GM19438 (cell line): ENCODE measurements around the gene TRAPPC6A.
"Not testable (repeated sequence)": the region's sequence is repeated elsewhere in the genome, so short reads cannot be mapped to it uniquely, and the experiment has no call there.

Source experiments
- ATAC-seq: cut with Tn5 transposase; IDR thresholded peaks from one replicate; pipeline ENCODE4 v1.9.1; 2021; ENCODE audit warnings: low read depth; ENCODE audit not compliant: unreplicated experiment

Gene TRAPPC6A

DNA sequence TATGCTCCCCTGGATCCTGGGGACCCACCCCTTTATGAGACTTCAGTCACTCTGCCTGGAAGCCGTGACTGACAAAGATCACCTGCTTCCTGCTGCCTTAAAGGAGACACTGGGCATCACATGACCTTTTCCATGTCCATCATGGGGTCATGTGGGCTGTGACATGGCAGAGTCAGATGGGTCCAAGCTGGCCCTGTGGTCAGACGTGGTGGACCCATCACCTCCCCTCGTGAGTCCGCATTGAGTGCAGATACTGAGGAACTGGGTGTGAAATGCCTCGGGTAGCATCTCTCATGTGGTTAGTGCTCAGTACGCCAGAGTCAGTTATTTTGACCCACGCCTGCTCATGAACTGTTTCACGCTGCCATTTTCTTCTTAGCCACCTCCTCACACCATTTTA lies 44.4 kb downstream of the TRAPPC6A start:
- no peak for ATAC-seq

DNA sequence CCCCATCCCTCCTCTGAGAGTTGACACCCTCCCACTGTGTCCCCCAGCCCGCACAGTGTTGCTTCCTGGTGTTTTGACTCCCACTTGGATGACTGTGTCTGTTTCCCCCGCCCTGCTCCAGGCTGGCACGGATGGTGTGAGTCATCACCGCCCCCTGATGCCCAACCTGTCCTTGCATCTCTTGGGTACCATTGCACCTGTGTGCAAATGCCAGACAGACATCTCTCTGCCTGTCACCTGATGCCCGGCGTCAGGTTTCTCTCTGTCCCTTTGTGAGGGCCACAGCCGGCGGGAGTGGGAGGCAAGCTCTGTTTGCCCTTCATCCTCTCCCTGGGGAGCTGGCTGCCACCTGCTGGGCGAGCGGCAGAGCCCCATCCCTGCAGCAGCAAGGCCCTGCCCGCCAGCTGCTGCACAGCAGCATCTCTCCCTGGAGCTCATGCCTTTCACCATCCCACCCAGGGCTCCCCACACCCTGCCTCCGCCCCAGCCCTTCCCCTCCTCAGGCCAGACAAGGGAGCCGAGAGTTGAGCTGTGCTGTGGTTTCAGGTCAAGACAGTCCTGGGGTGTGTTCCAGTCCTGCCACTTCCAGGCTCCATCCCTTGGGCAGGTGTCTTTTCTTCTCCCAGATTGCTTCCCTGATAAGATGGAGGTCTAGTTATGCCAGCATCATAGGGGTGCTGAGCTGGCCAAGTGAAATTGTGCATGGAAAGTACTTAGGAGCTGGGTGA lies 47.0 kb downstream of the TRAPPC6A start:
- ATAC-seq, result no peak

GRCh38 chr19:45130236-45130635 lies 47.8 kb downstream of the TRAPPC6A start:
- no peak for ATAC-seq

DNA sequence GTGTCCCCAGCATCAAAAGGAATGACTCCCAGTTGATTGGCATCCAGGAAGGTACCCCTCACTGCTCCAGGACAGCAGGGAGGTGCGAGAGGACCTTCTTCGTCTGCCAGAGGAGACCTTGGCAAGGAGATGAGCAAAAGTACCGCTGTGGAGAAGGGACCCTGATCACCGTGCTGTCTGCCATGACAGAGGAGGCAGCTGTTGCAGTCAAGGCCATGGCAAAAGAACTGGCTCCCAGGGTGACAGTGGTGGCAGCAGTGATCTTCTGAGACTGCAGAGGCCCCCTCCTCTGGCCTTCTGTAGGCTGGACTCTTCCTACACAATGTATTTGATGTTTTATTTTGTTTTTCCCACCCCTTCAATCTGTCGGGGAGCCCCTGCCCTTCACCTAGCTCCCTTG lies 49.2 kb downstream of the TRAPPC6A start:
- no peak for ATAC-seq

- no peak for ATAC-seq
Observed at GRCh38 chr19:45128146-45128545, 49.9 kb downstream of the TRAPPC6A start.

DNA sequence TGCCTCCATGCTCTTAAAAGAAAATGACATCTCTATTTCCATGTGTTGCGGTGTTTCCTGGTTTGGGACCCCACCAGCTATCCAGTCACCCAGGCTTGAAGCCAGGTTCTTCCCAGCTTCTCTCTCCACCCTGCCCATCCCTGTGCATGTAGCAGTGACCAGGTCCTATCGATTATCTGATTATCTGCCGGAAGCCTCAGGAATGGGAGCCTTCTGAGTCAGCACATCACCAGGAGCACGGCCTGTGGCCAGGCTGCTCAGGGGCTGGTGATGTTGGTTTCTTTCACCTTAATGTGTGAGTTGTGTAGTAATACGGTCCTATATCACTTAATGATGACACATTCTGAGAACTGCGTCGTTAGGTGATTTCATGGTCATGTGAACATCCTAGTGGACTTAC lies 51.4 kb downstream of the TRAPPC6A start:
- no peak for ATAC-seq

GRCh38 chr19:45125975-45126493 lies 52.0 kb downstream of the TRAPPC6A start:
- ATAC-seq, result no peak

- ATAC-seq, result no peak
Observed at GRCh38 chr19:45125360-45125759, 52.7 kb downstream of the TRAPPC6A start.

GRCh38 chr19:45124021-45124420 lies 54.0 kb downstream of the TRAPPC6A start:
- no peak for ATAC-seq

GRCh38 chr19:45123440-45123850 lies 54.6 kb downstream of the TRAPPC6A start:
- no peak for ATAC-seq

GRCh38 chr19:45122832-45123231 lies 55.2 kb downstream of the TRAPPC6A start:
- no peak for ATAC-seq

DNA sequence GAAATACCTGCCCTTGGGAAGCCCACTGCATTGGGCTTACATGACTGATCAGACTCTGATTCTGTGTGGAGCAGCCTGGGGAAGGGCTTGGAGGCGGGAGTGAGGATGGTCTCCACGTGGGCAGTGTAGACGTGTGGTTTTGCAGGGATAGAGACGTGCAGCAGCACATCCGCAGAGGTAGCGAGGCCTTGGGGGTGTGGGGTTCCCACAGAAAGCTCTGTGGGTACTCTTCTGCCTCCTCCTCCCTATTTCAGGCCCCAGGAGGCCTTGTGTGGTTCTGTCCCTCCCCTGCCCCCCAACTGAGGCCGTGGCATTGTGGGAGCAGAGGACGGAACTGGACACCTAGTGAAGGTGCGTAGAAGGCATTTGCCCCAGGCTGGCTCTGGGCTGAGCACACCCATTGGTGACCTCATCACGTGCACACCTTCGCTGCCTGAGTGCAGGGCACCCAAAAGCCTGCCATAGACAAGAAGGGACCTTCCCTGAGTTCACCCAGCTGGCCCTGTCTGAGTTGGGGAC lies 56.2 kb downstream of the TRAPPC6A start:
- ATAC-seq, result no peak

DNA sequence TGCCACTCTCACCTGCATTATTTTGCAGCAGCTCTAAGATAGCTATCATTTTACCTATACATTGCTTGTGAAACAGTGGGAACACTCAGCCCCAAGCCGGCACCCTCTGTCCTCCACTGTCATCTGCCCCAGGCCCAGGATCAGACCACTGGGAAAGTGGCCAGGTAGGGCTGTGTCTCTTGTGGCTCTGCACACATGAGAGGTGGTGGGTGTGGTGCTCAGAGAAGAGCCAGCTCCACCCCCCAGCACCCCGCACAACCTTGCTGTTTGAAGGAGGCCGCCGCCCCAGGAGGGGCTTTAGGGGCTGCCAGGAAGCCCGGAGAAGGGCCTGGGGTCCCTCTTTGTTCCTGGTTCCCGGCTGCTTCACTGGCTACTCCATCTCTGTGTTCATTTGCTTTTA lies 58.5 kb downstream of the TRAPPC6A start:
- no peak for ATAC-seq

- ATAC-seq, result not testable (repeated sequence)
Observed at GRCh38 chr19:45118591-45119355, 59.3 kb downstream of the TRAPPC6A start.

- no peak for ATAC-seq
Observed at GRCh38 chr19:45118106-45118505, 59.9 kb downstream of the TRAPPC6A start.

GRCh38 chr19:45117671-45118070 lies 60.4 kb downstream of the TRAPPC6A start:
- ATAC-seq, result no peak

- ATAC-seq, result no peak
Observed at GRCh38 chr19:45117167-45117594, 60.9 kb downstream of the TRAPPC6A start.

DNA sequence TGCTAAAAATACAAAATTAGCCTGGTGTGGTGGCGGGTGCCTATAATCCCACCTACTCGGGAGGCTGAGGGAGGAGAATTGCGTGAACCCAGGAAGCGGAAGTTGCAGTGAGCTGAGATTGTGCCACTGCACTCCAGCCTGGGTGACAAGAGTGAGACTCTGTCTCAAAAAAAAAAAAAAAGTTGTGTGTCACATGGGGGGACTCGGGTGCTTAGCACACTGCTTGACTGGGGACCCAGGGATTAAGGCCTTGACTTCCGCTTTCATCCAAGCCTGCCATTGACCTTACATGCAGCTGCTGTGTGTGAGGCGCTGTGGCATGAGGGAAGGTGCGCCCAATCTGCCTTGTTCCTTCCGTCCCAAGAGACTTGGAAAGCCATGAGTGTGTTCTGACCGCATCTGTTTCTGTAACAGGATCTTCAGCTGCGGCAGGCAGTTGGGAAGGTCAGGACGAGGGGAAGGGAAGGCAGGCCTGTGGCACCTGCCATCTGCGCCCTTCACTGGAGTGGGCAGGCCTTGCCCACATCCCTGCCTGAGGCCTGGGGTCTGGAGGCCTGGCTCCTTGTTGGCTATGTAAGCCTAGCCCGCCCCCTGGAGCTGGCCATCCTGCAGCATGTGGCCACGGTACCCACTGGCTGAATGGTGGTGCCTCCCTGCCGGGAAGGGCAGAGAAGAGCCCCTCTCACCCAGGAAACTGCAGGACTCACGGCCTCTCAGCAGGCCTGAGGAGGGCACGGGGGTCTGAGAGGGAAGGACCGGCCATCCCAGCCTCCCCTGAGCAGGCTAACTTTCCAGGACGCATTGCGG lies 62.0 kb downstream of the TRAPPC6A start:
- no peak for ATAC-seq

DNA sequence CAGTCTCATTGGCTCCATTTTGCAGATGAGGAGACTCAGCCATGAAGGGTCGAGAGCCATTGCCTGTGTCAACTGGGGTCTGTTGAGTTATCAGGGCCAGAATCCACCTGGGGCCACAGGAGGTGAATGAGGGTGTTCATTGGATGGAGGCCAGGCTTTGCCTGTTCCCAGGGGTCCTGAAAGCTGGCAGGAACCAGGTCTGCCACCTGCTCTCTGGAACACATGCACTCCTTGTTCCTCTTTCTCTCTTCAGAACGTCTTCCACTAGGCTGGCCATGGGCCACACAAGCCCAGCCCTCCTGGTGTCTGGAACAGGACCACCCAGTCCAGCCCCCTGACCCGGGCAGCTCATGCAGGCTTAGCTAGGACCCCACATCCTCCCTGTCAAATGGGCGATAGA lies 63.9 kb downstream of the TRAPPC6A start:
- ATAC-seq, result no peak

DNA sequence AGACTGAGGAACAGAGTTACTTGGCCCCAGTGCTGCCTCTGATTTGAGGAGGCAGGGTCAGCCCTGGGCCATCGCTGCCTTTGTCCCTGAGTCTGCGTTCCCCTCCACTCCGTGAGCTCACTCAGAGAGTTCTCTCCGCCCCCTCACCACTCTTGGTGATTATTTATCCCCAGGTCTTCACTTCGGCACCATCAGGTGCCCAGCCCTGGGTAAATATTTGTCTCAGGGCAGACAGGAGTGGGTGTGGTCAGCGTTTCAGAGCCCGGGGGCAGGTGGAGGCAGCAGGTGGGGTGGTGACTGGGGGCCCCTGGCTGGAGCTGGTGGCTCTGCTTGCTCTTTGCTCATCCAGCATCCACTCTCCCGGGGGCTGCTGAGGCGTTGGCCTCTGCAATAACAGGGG lies 64.4 kb downstream of the TRAPPC6A start:
- ATAC-seq, result no peak
